IMR-90 (cell line): ENCODE measurements around the gene RAB9A. TPM values are rescaled to one million over a fixed set of nuclear protein-coding genes. Genes with fewer than 3 reads are reported as not detected.
A peak's percentile ranks its signal among the peaks of the same experiment; 100 is the strongest.

Source experiments
- ATAC-seq: fragments of 200-7000 bp; cut with Tn5 transposase; 2 replicates; pipeline ENCODE4 v1.9.1; 2020; ENCODE audit warnings: low read depth, mild to moderate bottlenecking, moderate library complexity
- BruUV-seq: library from RNA; stranded (reverse); fragments of 400-500 nt; replicated peaks from 2 replicates; lab custom pipeline; 2021; lab: Mats Ljungman, UMichigan
- CTCF ChIA-PET: fragments of 300-600 bp; formaldehyde crosslinking; extraction: SDS; loops from one replicate; lab custom pipeline; 2021; ENCODE audit warnings: antibody characterized with exemption; lab: Yijun Ruan, JAX
- POLR2A ChIA-PET: fragments of 300-600 bp; sonication (Branson Sonifier 250); formaldehyde crosslinking; loops from one replicate; lab custom pipeline; 2022; ENCODE audit warnings: antibody characterized with exemption; ENCODE audit not compliant: unreplicated experiment; lab: Charles Lee
- DNase-seq: peaks from one replicate; pipeline ENCODE4 v3.0.0; 2013
- H2AFZ ChIP-seq: replicated peaks from 2 replicates; pipeline ENCODE3; 2013; ENCODE audit warnings: low read length, mild to moderate bottlenecking; ENCODE audit not compliant: poor library complexity
- H2AK5ac ChIP-seq: 2 replicates; pipeline ENCODE4 v1.6.1; 2013; ENCODE audit warnings: low read depth, low read length, inconsistent platforms
- H2AK9ac ChIP-seq: replicated peaks from 2 replicates; pipeline ENCODE3; 2013; ENCODE audit warnings: mild to moderate bottlenecking, low read depth, low read length, moderate library complexity; ENCODE audit not compliant: poor library complexity
- H2BK120ac ChIP-seq: 2 replicates; pipeline ENCODE4 v1.6.1; 2013; ENCODE audit warnings: low read depth, low read length, inconsistent platforms
- H2BK15ac ChIP-seq: 3 replicates; pipeline ENCODE4 v1.6.1; 2013; ENCODE audit warnings: low read depth, low read length, inconsistent platforms
- H2BK20ac ChIP-seq: 2 replicates; pipeline ENCODE4 v1.6.1; 2013; ENCODE audit warnings: low read depth, mild to moderate bottlenecking, inconsistent platforms, low read length, moderate library complexity
- H2BK5ac ChIP-seq: 2 replicates; pipeline ENCODE4 v1.6.1; 2013; ENCODE audit warnings: mild to moderate bottlenecking, low read depth, low read length, inconsistent platforms; ENCODE audit not compliant: poor library complexity, severe bottlenecking
- H3K14ac ChIP-seq: replicated peaks from 2 replicates; pipeline ENCODE4 v1.6.1; 2013; ENCODE audit warnings: low read depth, low read length, inconsistent platforms
- H3K18ac ChIP-seq: 2 replicates; pipeline ENCODE4 v1.6.1; 2013; ENCODE audit warnings: low read depth, low read length, control low read depth
- H3K23ac ChIP-seq: 2 replicates; pipeline ENCODE4 v1.6.1; 2013; ENCODE audit warnings: low read depth, low read length, inconsistent platforms
- H3K27ac ChIP-seq: 2 replicates; pipeline ENCODE4 v1.5.1; 2013; ENCODE audit warnings: mild to moderate bottlenecking, control low read depth, low read length; ENCODE audit not compliant: insufficient read depth
- H3K27me3 ChIP-seq: 2 replicates; pipeline ENCODE4 v1.6.1; 2013; ENCODE audit warnings: low read length; ENCODE audit not compliant: control insufficient read depth, insufficient read depth
- H3K36me3 ChIP-seq: 2 replicates; pipeline ENCODE4 v1.6.1; 2013; ENCODE audit warnings: low read length, mixed read lengths; ENCODE audit not compliant: control insufficient read depth, insufficient read depth
- H3K4ac ChIP-seq: 2 replicates; pipeline ENCODE4 v1.6.1; 2013; ENCODE audit warnings: low read depth, low read length, inconsistent platforms
- H3K4me1 ChIP-seq: 2 replicates; pipeline ENCODE4 v1.6.1; 2013; ENCODE audit warnings: low read length, mixed read lengths; ENCODE audit not compliant: control insufficient read depth, insufficient read depth
- H3K4me2 ChIP-seq: 2 replicates; pipeline ENCODE4 v1.6.1; 2013; ENCODE audit warnings: low read depth, mild to moderate bottlenecking, control low read depth, low read length, moderate library complexity
- H3K4me3 ChIP-seq: 2 replicates; pipeline ENCODE4 v1.5.1; 2013; ENCODE audit warnings: low read depth, mild to moderate bottlenecking, control low read depth, low read length, moderate library complexity; ENCODE audit not compliant: insufficient read depth
- H3K56ac ChIP-seq: 2 replicates; pipeline ENCODE4 v1.6.1; 2013; ENCODE audit warnings: low read length, inconsistent platforms; ENCODE audit not compliant: insufficient read depth; ENCODE audit errors: extremely low read depth
- H3K79me1 ChIP-seq, 2 experiments: 2 replicates each; pipeline ENCODE4 v1.6.1; 2013; ENCODE audit warnings: low read length in 2 of 2, inconsistent platforms in 1 of 2, low read depth in 1 of 2
- H3K9ac ChIP-seq: 2 replicates; pipeline ENCODE4 v1.6.1; 2013; ENCODE audit warnings: low read depth, low read length, control low read depth
- H3K9me1 ChIP-seq: 2 replicates; pipeline ENCODE4 v1.6.1; 2013; ENCODE audit warnings: low read length, inconsistent platforms; ENCODE audit not compliant: insufficient read depth
- H3K9me3 ChIP-seq: 2 replicates; pipeline ENCODE4 v1.6.1; 2013; ENCODE audit warnings: low read length; ENCODE audit not compliant: control insufficient read depth, insufficient read depth
- H4K20me1 ChIP-seq: 2 replicates; pipeline ENCODE4 v1.6.1; 2013; ENCODE audit warnings: low read length, inconsistent platforms; ENCODE audit not compliant: insufficient read depth
- H4K5ac ChIP-seq: 2 replicates; pipeline ENCODE4 v1.6.1; 2013; ENCODE audit warnings: mild to moderate bottlenecking, low read depth, low read length, control low read depth
- H4K8ac ChIP-seq, 2 experiments: 2 replicates each; pipeline ENCODE4 v1.6.1; 2013; ENCODE audit warnings: low read depth in 2 of 2, low read length in 2 of 2, control low read depth in 1 of 2, inconsistent platforms in 1 of 2
- H4K91ac ChIP-seq: 2 replicates; pipeline ENCODE4 v1.6.1; 2013; ENCODE audit warnings: low read depth, low read length, inconsistent platforms; ENCODE audit not compliant: insufficient read depth
- CEBPB ChIP-seq: IDR thresholded peaks from 2 replicates; pipeline ENCODE4 v1.6.1; 2012; ENCODE audit warnings: low read depth, low read length, improper control_type of control experiment
- ELK1 ChIP-seq: fragments of 150-350 bp; IDR thresholded peaks from 2 replicates; pipeline ENCODE4 v1.6.1; 2016; ENCODE audit warnings: low read depth, mild to moderate bottlenecking, low read length, moderate library complexity, borderline replicate concordance
- WGBS, 2 experiments: methylation state at CpG; one replicate each; pipeline versions ENCODE4 v1.1.5 to v1.1.7; 2013; ENCODE audit warnings: missing lambda C conversion rate in 2 of 2; ENCODE audit not compliant: insufficient read length in 1 of 2; ENCODE audit errors: extremely low coverage in 2 of 2; 5-methylcytosine and 5-hydroxymethylcytosine counted together
- dilution Hi-C: fragments of 300-500 bp; cut with HindIII; formaldehyde crosslinking; loops from one replicate; pipeline ENCODE4 v1.14.3; 2018; ENCODE audit warnings: low sequenced_read_pairs; ENCODE audit not compliant: unreplicated experiment
- in situ Hi-C: fragments of 300-500 bp; cut with MboI; formaldehyde crosslinking; loops from 3 replicates; pipeline ENCODE4 v1.14.3; 2019; ENCODE audit warnings: low sequenced_read_pairs, inconsistent platforms, mixed read lengths
- intact Hi-C: fragments of 100-400 bp; cut with micrococcal nuclease; formaldehyde crosslinking; loops from 2 replicates; pipeline ENCODE4 v1.10.0; 2022
- polyA plus RNA-seq, 3 experiments: library from polyadenylated mRNA; depleted of rRNA; stranded (reverse); fragments of >200 nt; gene quantifications; 2 replicates each; pipeline ENCODE4 v1.2.3, GENCODE V29; 2012; ENCODE audit warnings: low replicate concordance in 1 of 3
- total RNA-seq: library from RNA; depleted of rRNA; stranded (reverse); fragments of >200 nt; gene quantifications from 2 replicates; pipeline ENCODE4 v1.2.3, GENCODE V29; 2012

RAB9A gene
- total and polyA plus RNA-seq, 2 of the 4 experiments (the other 2 are of a cell fraction): 15.8 to 22.3 TPM

- Histone ChIP-seq H4K5ac (no peak overlapping the region), H3K9me1 (no peaks in the 10 kb centered on the region), H2BK15ac (no peak overlapping the region), H3K4me2 (no peak overlapping the region), H2BK20ac (no peak overlapping the region), H2AFZ (no peak overlapping the region), H3K18ac (no peak overlapping the region), H3K27me3 (no peaks in the 10 kb centered on the region), H3K14ac (no peak overlapping the region), H3K4ac (no peak overlapping the region), H3K79me1 (no peaks in the 10 kb centered on the region), H3K56ac (no peak overlapping the region), H4K20me1 (no peaks in the 10 kb centered on the region), H3K4me1 (no peaks in the 10 kb centered on the region), H4K91ac (no peak overlapping the region), H3K23ac (no peak overlapping the region), H2AK5ac (no peak overlapping the region), H3K27ac (no peak overlapping the region), H3K36me3 (peaks cover 8% of the 10 kb centered on the region), H3K9me3 (no peaks in the 10 kb centered on the region), H2BK5ac (no peak overlapping the region), H2AK9ac (no peak overlapping the region), H3K9ac (no peak overlapping the region), H4K8ac (no peak overlapping the region), H2BK120ac (no peak overlapping the region), H3K4me3 (no peak overlapping the region)
- 0 out of 2 replicates have a peak, but pooled peaks have one; percentile 17 for TF ChIP-seq CEBPB
- no peak for TF ChIP-seq ELK1
- WGBS, 2 experiments: no CpG with 5 or more reads among the region's 1 CpG
- dilution Hi-C loops (no loop called here), in situ Hi-C loops (no loop called here), intact Hi-C loops (no loop called here)
- ChIA-PET CTCF (interaction anchor here (0.6 to 1.4 kb wide), 2 partner anchors 13 to 1241 kb away, joined by 3 to 4 read pairs; no protein-coding TSS in a partner anchor), POLR2A (no interaction called here)
- no peak for ATAC-seq
- no TSS peak for BruUV-seq
- DNase-seq: no peak
Observed at GRCh38 chrX:13754765-13755164, 65.8 kb downstream of the RAB9A start.
